K562 (cell line): Measurements from ENCODE around the gene TALDO1. TPM values are rescaled to one million over a fixed set of nuclear protein-coding genes. Genes with fewer than 3 reads are reported as not detected.
A peak's percentile ranks its signal among the peaks of the same experiment; 100 is the strongest.

Source experiments
- BDP1 ChIP-seq: IDR thresholded peaks from 3 replicates; pipeline ENCODE4 v1.6.1; 2011; ENCODE audit not compliant: insufficient read length, insufficient read depth
- BRF2 ChIP-seq: IDR thresholded peaks from 3 replicates; pipeline ENCODE4 v1.6.1; 2011; ENCODE audit warnings: borderline replicate concordance, mild to moderate bottlenecking; ENCODE audit not compliant: insufficient read length, insufficient read depth
- ELF1 ChIP-seq: fragments of 200-800 bp; sonication (Bioruptor generic); IDR thresholded peaks from 2 replicates; pipeline ENCODE4 v1.6.1; 2016; ENCODE audit warnings: missing genetic modification characterization, missing compliant biosample characterization
- ELF2 ChIP-seq: fragments of 250-450 bp; sonication (Bioruptor Pico); IDR thresholded peaks from 2 replicates; pipeline ENCODE4 v1.5.0; 2021; ENCODE audit warnings: mild to moderate bottlenecking
- ELK1 ChIP-seq: sonication (generic); formaldehyde crosslinking; IDR thresholded peaks from 2 replicates; pipeline ENCODE4 v1.8.1; 2022; ENCODE audit warnings: missing genetic modification reagents
- FOXM1 ChIP-seq, 2 experiments: fragments of 450-650 bp in 1 of 2; sonication (generic) in 1 of 2; formaldehyde crosslinking in 1 of 2; IDR thresholded peaks; 2 replicates each; pipeline versions ENCODE4 v1.6.1 to v1.9.0; 2017 to 2022; ENCODE audit warnings: low read depth in 2 of 2, mild to moderate bottlenecking in 2 of 2, missing genetic modification reagents in 1 of 2, moderate library complexity in 1 of 2
- KLF13 ChIP-seq: fragments of 450-650 bp; IDR thresholded peaks from 2 replicates; pipeline ENCODE4 v1.6.1; 2016; ENCODE audit warnings: missing genetic modification characterization, low read depth, mild to moderate bottlenecking, missing compliant biosample characterization, moderate library complexity, borderline replicate concordance
- MCM7 ChIP-seq, 2 experiments: fragments of 450-650 bp; IDR thresholded peaks; 2 replicates each; pipeline ENCODE4 v1.6.1; 2016 to 2018
- MTA2 ChIP-seq: fragments of 450-650 bp; IDR thresholded peaks from 2 replicates; pipeline ENCODE4 v1.6.1; 2016; ENCODE audit warnings: low read depth
- MYC ChIP-seq, 2 experiments: fragments of 250-450 bp in 1 of 2; sonication (Bioruptor Pico) in 1 of 2; IDR thresholded peaks; 2 replicates each; pipeline versions ENCODE4 v1.5.1 to v1.6.1; 2012 to 2021; ENCODE audit warnings: low read depth in 2 of 2, borderline replicate concordance in 1 of 2, improper control_type of control experiment in 1 of 2, low read length in 1 of 2, mild to moderate bottlenecking in 1 of 2, moderate library complexity in 1 of 2
- NKRF ChIP-seq: fragments of 450-650 bp; IDR thresholded peaks from 2 replicates; pipeline ENCODE4 v1.6.1; 2016; ENCODE audit warnings: borderline replicate concordance
- PCBP1 ChIP-seq: fragments of 200-400 bp; formaldehyde crosslinking; IDR thresholded peaks from 2 replicates; pipeline ENCODE4 v1.6.1; 2018; ENCODE audit warnings: mild to moderate bottlenecking, low read depth, low read length; ENCODE audit not compliant: poor library complexity, severe bottlenecking
- PHB ChIP-seq: fragments of 250-450 bp; sonication (Bioruptor Pico); IDR thresholded peaks from 2 replicates; pipeline ENCODE4 v1.5.0; 2021
- PHTF2 ChIP-seq: fragments of 250-450 bp; sonication (Bioruptor Pico); IDR thresholded peaks from 2 replicates; pipeline ENCODE4 v1.5.0; 2021; ENCODE audit warnings: mild to moderate bottlenecking
- SMAD3 ChIP-seq: fragments of 450-650 bp; formaldehyde crosslinking; conservative IDR thresholded peaks from 2 replicates; pipeline ENCODE4 v1.4.0; 2020; ENCODE audit warnings: mild to moderate bottlenecking
- SMARCC2 ChIP-seq: fragments of 450-650 bp; IDR thresholded peaks from 2 replicates; pipeline ENCODE4 v1.6.1; 2017; ENCODE audit warnings: antibody characterized with exemption, moderate library complexity, mild to moderate bottlenecking, low read depth
- TEAD4 ChIP-seq, 2 experiments: sonication (generic) in 1 of 2; formaldehyde crosslinking in 1 of 2; IDR thresholded peaks; 2 replicates each; pipeline versions ENCODE4 v1.6.1 to v1.8.0; 2012 to 2022; ENCODE audit warnings: borderline replicate concordance in 1 of 2, inconsistent platforms in 1 of 2, low read length in 1 of 2, mild to moderate bottlenecking in 1 of 2, missing genetic modification reagents in 1 of 2
- ZBTB7A ChIP-seq: IDR thresholded peaks from 2 replicates; pipeline ENCODE4 v1.6.1; 2011; ENCODE audit warnings: low read depth, mild to moderate bottlenecking, low read length, moderate library complexity, borderline replicate concordance; ENCODE audit not compliant: control insufficient read depth
- ZNF639 ChIP-seq, 2 experiments: fragments of 200-800 bp in 1 of 2; sonication (Bioruptor generic) in 1 of 2; sonication (generic) in 1 of 2; formaldehyde crosslinking in 1 of 2; IDR thresholded peaks in 1 of 2; conservative IDR thresholded peaks in 1 of 2; 2 replicates each; pipeline versions ENCODE4 v1.5.0 to v1.6.1; 2016 to 2020; ENCODE audit warnings: missing compliant biosample characterization in 1 of 2, missing genetic modification characterization in 1 of 2, missing genetic modification reagents in 1 of 2
- ZNF780A ChIP-seq: fragments of 250-450 bp; sonication (Bioruptor Pico); IDR thresholded peaks from 2 replicates; pipeline ENCODE4 v1.5.0; 2021; ENCODE audit warnings: mild to moderate bottlenecking
- polyA plus RNA-seq, 8 experiments: library from polyadenylated mRNA; depleted of rRNA in 4 of 8; stranded (reverse) in 5 of 8; unstranded in 3 of 8; fragments of >200 nt; fragmentation: Nextera tagmentation in 2 of 8; fragmentation: Illumina TruSeq in 1 of 8; extraction: Ambion mirVana in 2 of 8; extraction: Trizol in 1 of 8; gene quantifications; 2 replicates each; pipeline versions ENCODE4 v1.2.1 to v1.2.3, GENCODE V29; 2011 to 2014; ENCODE audit warnings: inconsistent platforms in 1 of 8, missing spikeins in 1 of 8
- total RNA-seq, 7 experiments: library from RNA; depleted of rRNA in 6 of 7; stranded (reverse); fragments of >200 nt in 6 of 7; fragmentation: Illumina TruSeq in 2 of 7; extraction: Trizol in 2 of 7; gene quantifications; 2 replicates each; pipeline versions ENCODE4 v1.2.1 to v1.2.3, GENCODE V29; 2011 to 2021; ENCODE audit warnings: low replicate concordance in 1 of 7

Gene TALDO1
- total and polyA plus RNA-seq, 9 of the 15 experiments (the other 6 are each of a cell fraction or from before 2014, with no cell fraction given) = 260 to 541 (median 441) TPM

- TF ChIP-seq ZNF780A (CRISPR knock-in tag) = no peak
- TF ChIP-seq BDP1 = no peak
- peak; percentile 51 for TF ChIP-seq PCBP1
- 0 out of 2 replicates have a peak, but pooled peaks have one; percentile 27 for TF ChIP-seq KLF13
- no peak for TF ChIP-seq ELF2 (CRISPR knock-in tag)
- no peak for TF ChIP-seq MTA2
- peak; percentile 36; the same call in 1 of the 2 replicates for TF ChIP-seq ZBTB7A
- TF ChIP-seq PHB (CRISPR knock-in tag) = no peak
- TF ChIP-seq TEAD4 (IDR thresholded peaks at IDR 0.05; ENCODE audit: low read length) = no peak
- no peak for TF ChIP-seq TEAD4 (CRISPR knock-in tag; IDR thresholded peaks at IDR 0.05; ENCODE audit: borderline replicate concordance)
- no peak for TF ChIP-seq SMAD3 (CRISPR knock-in tag)
- TF ChIP-seq MCM7 (IDR thresholded peaks at IDR 0.05) = no peak
- TF ChIP-seq PHTF2 (CRISPR knock-in tag) = no peak
- TF ChIP-seq FOXM1 (IDR thresholded peaks at IDR 0.05; ENCODE audit: low read depth) = no peak
- no peak for TF ChIP-seq FOXM1 (CRISPR knock-in tag; IDR thresholded peaks at IDR 0.05; ENCODE audit: low read depth)
- TF ChIP-seq BRF2 = no peak
- no peak for TF ChIP-seq ELK1 (CRISPR knock-in tag)
- TF ChIP-seq MYC (IDR thresholded peaks at IDR 0.05; ENCODE audit: low read depth, low read length) = no peak; the same call in 1 of the 2 replicates
- TF ChIP-seq MYC (CRISPR knock-in tag; IDR thresholded peaks at IDR 0.05; ENCODE audit: borderline replicate concordance, low read depth) = no peak
- TF ChIP-seq SMARCC2 = no peak
- no peak for TF ChIP-seq ZNF639 (CRISPR knock-in tag; conservative IDR thresholded peaks at IDR 0.05 in 1 of 2, IDR thresholded peaks at IDR 0.05 in 1 of 2)
- TF ChIP-seq ELF1 (tag) = peak; percentile 45
- peak; percentile 69; the same call in 1 of the 2 replicates for TF ChIP-seq NKRF
Measured at GRCh38 chr11:795634-796564, 48.6 kb downstream of the TALDO1 start (continued).
